ENCODE measurements around the gene TIAM1. TPM values are rescaled to one million over a fixed set of nuclear protein-coding genes. Genes with fewer than 3 reads are reported as not detected.
"Not testable (repeated sequence)": the region's sequence is repeated elsewhere in the genome, so short reads cannot be mapped to it uniquely, and the experiment has no call there.

Gene TIAM1
- total RNA-seq, 4 donors from 2014 or later, result 85.1 to 114 (median 99.6) TPM

DNA sequence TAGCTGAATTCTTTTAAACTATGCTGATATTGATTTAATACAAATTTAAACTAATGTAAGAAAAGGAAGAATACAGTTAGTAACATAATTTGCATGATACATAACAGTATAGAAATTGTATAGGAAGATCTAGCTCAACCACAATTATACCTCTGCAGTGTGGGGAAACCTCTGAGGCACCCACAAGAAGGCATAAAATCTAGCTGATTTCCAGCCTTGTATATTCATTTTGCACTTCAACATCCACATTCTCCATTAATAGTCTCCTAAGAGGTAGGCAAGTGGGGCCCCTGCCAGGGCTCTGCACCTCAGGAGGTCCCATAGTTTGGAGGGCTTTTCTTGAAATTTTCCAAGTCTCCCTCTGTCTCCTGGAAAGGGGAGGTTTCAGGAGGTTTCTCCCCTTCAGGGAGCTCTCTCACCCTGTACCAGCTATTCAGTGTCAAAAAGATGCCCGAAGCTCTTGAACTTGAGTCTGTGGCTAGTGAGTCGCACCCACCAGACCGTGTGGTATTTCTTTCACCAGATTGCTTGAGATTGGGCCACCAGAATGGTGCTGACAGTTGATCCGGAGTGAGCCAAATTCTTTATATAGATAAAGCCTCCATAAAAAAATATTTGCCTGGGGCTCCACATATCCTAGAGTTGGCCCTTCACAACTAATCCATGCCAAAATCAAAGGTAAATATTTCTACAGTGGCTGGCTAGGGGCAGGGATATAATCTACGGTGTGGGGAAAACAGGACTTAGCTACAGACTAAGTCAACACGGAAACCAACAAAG lies 108.2 kb downstream of the TIAM1 start:
- DNase-seq (ENCODE audit: low spot score in 2 of 2), result no peak
- 77 to 83% methylated on average over 6 of the region's 6 CpGs for WGBS, 2 donors
- no peak overlapping the region for H3K4me3 ChIP-seq (ENCODE audit: low read depth, poor library complexity, severe bottlenecking)
- intact Hi-C loops (cut with DNase I; ENCODE audit: low total_unique reads), result no loop called here
- TF ChIP-seq POLR2A (IDR thresholded peaks at IDR 0.05), result no peak
- TF ChIP-seq, protein P1, sequence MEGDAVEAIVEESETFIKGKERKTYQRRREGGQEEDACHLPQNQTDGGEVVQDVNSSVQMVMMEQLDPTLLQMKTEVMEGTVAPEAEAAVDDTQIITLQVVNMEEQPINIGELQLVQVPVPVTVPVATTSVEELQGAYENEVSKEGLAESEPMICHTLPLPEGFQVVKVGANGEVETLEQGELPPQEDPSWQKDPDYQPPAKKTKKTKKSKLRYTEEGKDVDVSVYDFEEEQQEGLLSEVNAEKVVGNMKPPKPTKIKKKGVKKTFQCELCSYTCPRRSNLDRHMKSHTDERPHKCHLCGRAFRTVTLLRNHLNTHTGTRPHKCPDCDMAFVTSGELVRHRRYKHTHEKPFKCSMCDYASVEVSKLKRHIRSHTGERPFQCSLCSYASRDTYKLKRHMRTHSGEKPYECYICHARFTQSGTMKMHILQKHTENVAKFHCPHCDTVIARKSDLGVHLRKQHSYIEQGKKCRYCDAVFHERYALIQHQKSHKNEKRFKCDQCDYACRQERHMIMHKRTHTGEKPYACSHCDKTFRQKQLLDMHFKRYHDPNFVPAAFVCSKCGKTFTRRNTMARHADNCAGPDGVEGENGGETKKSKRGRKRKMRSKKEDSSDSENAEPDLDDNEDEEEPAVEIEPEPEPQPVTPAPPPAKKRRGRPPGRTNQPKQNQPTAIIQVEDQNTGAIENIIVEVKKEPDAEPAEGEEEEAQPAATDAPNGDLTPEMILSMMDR (IDR thresholded peaks at IDR 0.05), result no peak

DNA sequence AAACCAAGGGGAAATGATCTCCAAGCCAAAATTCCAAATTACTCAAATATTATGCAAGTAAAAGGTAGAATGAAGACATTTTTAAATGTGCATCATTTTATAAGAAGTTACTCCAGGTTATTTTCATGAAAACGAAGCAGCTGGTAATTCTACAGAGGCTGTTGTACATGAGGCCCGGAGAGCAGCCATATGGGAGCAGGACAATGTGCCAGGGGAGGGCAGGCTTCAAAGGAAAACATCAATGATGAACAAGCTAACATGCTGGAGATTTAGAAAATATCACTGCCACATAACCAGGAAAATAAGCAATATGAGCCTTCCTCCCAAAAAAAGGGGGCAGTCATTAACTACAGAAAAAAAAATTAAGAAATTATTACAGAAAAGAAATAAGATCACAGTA lies 109.1 kb downstream of the TIAM1 start:
- 84 to 89% methylated on average over 2 of the region's 2 CpGs for WGBS, 2 donors
- no peak overlapping the region for H3K4me3 ChIP-seq (ENCODE audit: low read depth, poor library complexity, severe bottlenecking)
- TF ChIP-seq POLR2A (IDR thresholded peaks at IDR 0.05), result no peak
- TF ChIP-seq, protein P1 (IDR thresholded peaks at IDR 0.05), result no peak
- no peak for DNase-seq (ENCODE audit: low spot score in 2 of 2)
- intact Hi-C loops (cut with DNase I; ENCODE audit: low total_unique reads), result no loop called here

DNA sequence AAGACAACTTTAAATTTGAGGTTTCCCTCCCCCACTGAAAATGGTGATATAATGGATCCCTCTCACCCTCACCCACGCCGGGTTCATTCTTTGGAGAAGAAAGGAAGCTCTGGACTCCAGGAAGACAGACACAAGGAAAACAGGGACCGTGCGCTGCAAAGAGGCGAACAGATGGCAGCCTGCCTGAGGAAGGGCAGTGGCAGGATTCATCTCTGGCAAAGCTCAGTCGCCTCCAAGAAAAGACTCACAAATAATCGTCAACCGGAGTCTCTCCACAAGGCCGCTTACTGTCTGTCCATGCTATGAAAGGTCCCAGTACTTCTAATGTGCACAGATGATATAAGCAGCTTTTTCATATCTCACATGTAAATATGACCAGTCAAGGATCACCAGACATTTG lies 110.3 kb downstream of the TIAM1 start:
- DNase-seq (ENCODE audit: low spot score in 2 of 2), result no peak
- no peak for TF ChIP-seq POLR2A (IDR thresholded peaks at IDR 0.05)
- TF ChIP-seq, protein P1 (IDR thresholded peaks at IDR 0.05), result no peak
- WGBS, 2 donors, result 92 to 95% methylated on average over 9 of the region's 9 CpGs
- H3K4me3 ChIP-seq (ENCODE audit: low read depth, poor library complexity, severe bottlenecking), result no peak overlapping the region
- intact Hi-C loops (cut with DNase I; ENCODE audit: low total_unique reads), result no loop called here

DNA sequence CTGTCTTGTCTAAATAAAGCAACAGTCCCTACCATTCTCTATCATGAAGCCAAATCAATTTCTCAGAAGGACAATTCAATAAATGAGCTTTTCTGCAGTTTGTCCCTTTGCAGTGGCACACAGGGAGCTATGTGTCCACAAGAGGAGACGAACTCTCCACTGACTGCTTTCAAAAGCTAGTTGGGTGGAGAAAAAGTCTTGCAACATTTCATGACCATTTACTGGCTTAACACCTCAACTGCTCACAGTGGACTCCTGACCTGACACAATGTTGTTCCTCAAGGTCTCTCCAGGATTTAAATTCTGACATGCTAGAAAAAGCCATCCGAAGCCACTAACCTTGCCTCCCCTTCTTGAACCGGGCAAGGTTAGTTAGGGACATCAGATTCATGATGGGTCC lies 111.7 kb downstream of the TIAM1 start:
- intact Hi-C loops (cut with DNase I; ENCODE audit: low total_unique reads), result no loop called here
- TF ChIP-seq, protein P1 (IDR thresholded peaks at IDR 0.05), result no peak
- no peak for TF ChIP-seq POLR2A (IDR thresholded peaks at IDR 0.05)
- 95 to 97% methylated on average over 3 of the region's 3 CpGs for WGBS, 2 donors

DNA sequence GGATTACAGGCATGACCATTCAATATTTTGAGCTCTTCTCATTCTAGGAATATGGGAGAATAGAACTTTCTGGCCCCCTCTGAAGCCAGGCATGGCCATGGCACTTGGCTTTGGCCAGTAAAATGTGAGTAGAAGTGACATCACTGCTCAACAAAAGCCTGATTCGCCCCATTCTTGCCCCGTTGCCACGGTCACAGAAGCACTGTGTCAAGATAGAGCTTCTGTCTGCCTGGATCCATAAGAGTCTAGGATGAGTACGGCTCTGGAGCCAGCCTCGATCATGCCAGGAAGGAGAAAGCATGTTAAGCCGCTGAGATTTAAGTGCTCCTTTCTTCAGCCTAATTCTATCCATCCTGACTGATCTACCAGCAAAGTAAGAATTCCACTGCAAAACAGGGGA lies 113.1 kb downstream of the TIAM1 start:
- no peak overlapping the region for H3K4me3 ChIP-seq (ENCODE audit: low read depth, poor library complexity, severe bottlenecking)
- TF ChIP-seq POLR2A (IDR thresholded peaks at IDR 0.05), result no peak
- TF ChIP-seq, protein P1 (IDR thresholded peaks at IDR 0.05), result no peak
- 90 to 92% methylated on average over 6 of the region's 6 CpGs for WGBS, 2 donors
- DNase-seq (ENCODE audit: low spot score in 2 of 2), result no peak
- intact Hi-C loops (cut with DNase I; ENCODE audit: low total_unique reads), result no loop called here

More for the DNA sequence above, 111.7 kb downstream of the TIAM1 start:
- no peak for DNase-seq (ENCODE audit: low spot score in 2 of 2)
- no peak overlapping the region for H3K4me3 ChIP-seq (ENCODE audit: low read depth, poor library complexity, severe bottlenecking)

DNA sequence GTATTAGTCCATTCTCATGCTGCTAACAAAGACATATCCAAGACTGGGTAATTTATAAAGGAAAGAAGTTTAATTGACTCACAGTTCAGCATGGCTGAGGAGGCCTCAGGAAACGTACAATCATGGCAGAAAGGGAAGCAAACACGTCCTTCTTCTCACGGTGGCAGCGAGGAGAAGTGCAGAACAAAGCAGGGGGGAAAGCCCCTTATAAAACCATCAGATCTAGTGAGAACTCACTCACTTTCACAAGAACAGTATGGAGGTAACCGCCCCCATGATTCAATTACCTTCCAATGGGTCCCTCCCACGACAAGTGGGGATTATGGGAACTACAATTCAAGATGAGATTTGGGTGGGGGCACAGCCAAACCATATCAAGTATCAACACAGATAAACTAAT lies 115.3 kb downstream of the TIAM1 start:
- WGBS, 2 donors, result 84 to 94% methylated on average over 6 of the region's 6 CpGs
- DNase-seq (ENCODE audit: low spot score in 2 of 2); intact Hi-C loops (cut with DNase I; ENCODE audit: low total_unique reads); H3K4me3 ChIP-seq (ENCODE audit: low read depth, poor library complexity, severe bottlenecking): not testable (repeated sequence)

All from lower leg skin (tissue), 4 donors.